Epithelial cell of esophagus (primary cell): ENCODE measurements around the gene IPCEF1.
"Not testable (repeated sequence)": the region's sequence is repeated elsewhere in the genome, so short reads cannot be mapped to it uniquely, and the experiment has no call there.

Experiments used
- DNase-seq: peaks from one replicate; pipeline ENCODE4 v3.0.0; 2010; ENCODE audit warnings: low read depth
- H3K4me3 ChIP-seq: 2 replicates; pipeline ENCODE4 v1.5.1; 2011; ENCODE audit warnings: mild to moderate bottlenecking, low read length, control low read depth
- TF ChIP-seq, protein P1 (sequence below): IDR thresholded peaks from 2 replicates; pipeline ENCODE4 v1.5.1; 2011; ENCODE audit warnings: low read depth, mild to moderate bottlenecking, low read length, control low read depth, inconsistent platforms; ENCODE audit not compliant: insufficient read depth; ENCODE audit errors: missing control alignments

IPCEF1 gene

GRCh38 chr6:154307696-154308425 is 48.7 kb downstream of the IPCEF1 start:
- TF ChIP-seq, protein P1, sequence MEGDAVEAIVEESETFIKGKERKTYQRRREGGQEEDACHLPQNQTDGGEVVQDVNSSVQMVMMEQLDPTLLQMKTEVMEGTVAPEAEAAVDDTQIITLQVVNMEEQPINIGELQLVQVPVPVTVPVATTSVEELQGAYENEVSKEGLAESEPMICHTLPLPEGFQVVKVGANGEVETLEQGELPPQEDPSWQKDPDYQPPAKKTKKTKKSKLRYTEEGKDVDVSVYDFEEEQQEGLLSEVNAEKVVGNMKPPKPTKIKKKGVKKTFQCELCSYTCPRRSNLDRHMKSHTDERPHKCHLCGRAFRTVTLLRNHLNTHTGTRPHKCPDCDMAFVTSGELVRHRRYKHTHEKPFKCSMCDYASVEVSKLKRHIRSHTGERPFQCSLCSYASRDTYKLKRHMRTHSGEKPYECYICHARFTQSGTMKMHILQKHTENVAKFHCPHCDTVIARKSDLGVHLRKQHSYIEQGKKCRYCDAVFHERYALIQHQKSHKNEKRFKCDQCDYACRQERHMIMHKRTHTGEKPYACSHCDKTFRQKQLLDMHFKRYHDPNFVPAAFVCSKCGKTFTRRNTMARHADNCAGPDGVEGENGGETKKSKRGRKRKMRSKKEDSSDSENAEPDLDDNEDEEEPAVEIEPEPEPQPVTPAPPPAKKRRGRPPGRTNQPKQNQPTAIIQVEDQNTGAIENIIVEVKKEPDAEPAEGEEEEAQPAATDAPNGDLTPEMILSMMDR = no peak
- DNase-seq = no peak
- no peak overlapping the region for H3K4me3 ChIP-seq

GRCh38 chr6:154307147-154307546 is 49.5 kb downstream of the IPCEF1 start:
- not testable (repeated sequence) for DNase-seq, H3K4me3 ChIP-seq

DNA sequence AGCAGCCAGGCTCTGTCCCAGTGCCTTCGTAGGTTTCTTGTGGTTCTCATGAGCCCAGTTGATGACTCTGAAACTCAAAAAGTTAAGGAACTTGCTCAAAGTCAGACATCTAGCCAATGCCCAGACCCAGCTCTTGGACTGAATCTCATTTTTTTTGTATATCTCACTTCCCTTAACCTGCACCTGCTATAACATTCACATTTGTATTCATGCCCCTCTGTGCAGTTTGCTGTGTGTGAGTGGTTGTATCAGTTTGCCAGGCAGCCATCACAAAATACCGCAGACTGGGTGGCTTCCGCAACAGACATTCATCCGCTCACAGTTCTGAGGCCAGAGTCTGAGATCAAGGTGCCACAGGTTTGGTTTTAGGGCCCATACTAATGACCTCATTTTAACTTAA is 49.9 kb downstream of the IPCEF1 start:
- TF ChIP-seq, protein P1 = no peak
- H3K4me3 ChIP-seq = no peak overlapping the region
- no peak for DNase-seq

GRCh38 chr6:154304191-154304590 is 52.4 kb downstream of the IPCEF1 start:
- H3K4me3 ChIP-seq = no peak overlapping the region
- no peak for DNase-seq
- TF ChIP-seq, protein P1 = no peak

DNA sequence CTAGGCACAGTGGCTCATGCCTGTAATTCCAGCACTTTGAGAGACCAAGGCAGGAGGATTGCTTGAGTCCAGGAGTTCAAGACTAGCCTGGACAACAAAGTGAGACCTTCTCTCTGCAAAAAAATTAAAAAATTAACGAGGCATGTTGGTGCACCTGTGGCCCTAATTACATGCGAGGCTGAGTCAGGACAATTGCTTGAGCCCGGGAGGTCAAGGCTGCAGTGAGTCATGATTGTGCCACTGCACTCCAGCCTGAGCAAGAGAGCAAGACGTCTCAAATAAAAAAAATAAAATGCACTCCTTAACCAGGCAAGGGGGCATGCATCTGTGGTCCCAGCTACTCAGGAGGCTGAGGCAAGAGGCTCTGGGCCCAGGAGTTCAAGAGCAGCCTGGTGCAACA is 53.0 kb downstream of the IPCEF1 start:
- DNase-seq = peak; percentile 54
- not testable (repeated sequence) for H3K4me3 ChIP-seq

- TF ChIP-seq, protein P1 = no peak
- peak; percentile 52 for DNase-seq
- H3K4me3 ChIP-seq = no peak overlapping the region
Measured at GRCh38 chr6:154301839-154302752, 54.5 kb downstream of the IPCEF1 start.

DNA sequence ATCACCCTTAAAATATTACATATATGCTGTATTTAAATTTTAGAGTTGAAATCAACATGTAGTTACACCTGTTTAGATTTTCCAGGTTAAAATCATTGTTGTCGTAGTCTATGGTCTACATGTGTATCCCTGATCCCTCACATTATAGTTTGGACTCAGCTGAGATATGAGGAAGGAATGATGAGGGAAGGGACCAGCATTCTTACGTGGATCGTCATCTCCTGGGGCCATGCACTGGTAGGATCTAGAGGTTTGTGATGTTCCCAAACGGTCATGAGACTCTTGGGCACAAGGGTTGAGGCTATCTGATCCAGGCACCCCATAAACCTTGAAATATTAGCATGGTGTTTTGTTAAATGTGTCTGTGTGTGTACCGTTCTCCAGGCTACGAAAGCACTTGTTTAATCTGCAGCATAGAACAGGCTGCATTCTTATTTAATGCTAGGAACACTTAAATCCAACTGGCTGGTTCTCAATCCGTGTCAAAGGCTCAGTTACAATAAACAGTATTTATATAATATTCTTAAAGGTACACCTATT is 55.4 kb downstream of the IPCEF1 start:
- TF ChIP-seq, protein P1 = no peak
- H3K4me3 ChIP-seq = no peak overlapping the region
- DNase-seq = no peak
